ENCODE data around the gene SYF2.
A peak's percentile ranks its signal among the peaks of the same experiment; 100 is the strongest.
"Not testable (repeated sequence)": the region's sequence is repeated elsewhere in the genome, so short reads cannot be mapped to it uniquely, and the experiment has no call there.

SYF2 gene

GRCh38 chr1:25245809-25246599 lies 13.7 kb upstream of the SYF2 start:
- DNase-seq, result no peak

DNA sequence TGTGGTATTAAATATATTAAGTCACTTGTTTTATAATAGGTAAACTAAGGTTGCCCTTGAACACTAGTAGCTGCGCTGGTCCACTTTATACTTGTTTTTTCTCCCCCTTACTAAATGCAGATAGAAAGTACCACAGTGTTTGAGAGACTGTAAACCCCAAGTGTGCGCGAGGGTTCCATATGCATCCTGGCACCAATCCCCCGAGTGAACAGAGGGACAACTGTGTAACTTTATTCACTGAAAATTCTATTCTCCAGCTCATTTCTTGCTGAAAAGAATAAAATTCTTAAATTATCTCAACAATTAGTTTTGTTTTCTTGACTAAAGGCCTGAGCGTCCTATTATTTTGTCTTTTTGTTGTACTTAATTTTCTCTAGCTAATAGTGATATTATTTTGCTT lies 13.1 kb upstream of the SYF2 start:
- no peak for DNase-seq

- no peak for DNase-seq
These were observed 11.6 kb upstream of the SYF2 start for GRCh38 chr1:25243907-25244306.

- peak; percentile 96 for DNase-seq
These were observed 7.6 kb upstream of the SYF2 start for GRCh38 chr1:25239681-25240541.

DNA sequence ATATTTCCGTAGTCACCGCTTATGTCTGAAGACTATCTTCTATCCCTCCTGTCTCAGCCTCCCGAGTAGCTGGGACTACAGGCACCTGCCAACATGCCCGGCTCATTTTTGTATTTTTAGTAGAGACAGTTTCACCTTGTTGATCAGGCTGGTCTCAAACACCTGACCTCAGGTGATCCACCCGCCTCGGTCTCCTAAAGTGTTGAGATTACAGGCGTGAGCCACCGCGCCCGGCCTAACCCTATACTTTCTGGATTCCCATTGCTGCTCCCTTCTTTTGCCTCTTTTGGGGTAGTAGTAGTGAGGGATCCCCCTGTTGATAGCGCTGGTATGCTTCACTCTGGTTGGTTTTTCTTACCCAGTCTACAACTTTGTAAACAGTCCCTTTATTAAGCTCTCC lies 5.7 kb upstream of the SYF2 start:
- DNase-seq, result no peak

DNA sequence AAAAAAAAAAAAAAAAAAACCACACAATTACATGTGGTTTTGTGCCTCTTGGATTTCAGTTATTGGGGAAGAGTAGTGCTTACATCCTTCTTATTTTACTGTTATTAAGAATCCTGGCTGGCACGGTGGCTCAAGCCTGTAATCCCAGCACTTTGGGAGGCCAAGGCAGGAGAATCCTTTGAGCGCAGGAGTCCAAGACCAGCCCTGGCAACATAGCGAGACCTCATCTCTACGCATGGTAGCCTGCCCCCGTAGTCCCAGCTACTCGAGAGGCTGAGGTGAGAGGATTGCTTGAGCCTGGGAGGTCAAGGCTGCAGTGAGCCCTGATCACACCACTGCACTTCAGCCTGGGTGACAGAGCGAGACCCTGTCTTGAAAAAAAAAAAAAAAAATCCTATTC lies 4.0 kb upstream of the SYF2 start:
- not testable (repeated sequence) for DNase-seq

GRCh38 chr1:25235411-25235810 lies 3.1 kb upstream of the SYF2 start:
- DNase-seq, result not testable (repeated sequence)

GRCh38 chr1:25232866-25233784 lies 823 bp upstream of the SYF2 start:
- DNase-seq, result peak; percentile 49

DNA sequence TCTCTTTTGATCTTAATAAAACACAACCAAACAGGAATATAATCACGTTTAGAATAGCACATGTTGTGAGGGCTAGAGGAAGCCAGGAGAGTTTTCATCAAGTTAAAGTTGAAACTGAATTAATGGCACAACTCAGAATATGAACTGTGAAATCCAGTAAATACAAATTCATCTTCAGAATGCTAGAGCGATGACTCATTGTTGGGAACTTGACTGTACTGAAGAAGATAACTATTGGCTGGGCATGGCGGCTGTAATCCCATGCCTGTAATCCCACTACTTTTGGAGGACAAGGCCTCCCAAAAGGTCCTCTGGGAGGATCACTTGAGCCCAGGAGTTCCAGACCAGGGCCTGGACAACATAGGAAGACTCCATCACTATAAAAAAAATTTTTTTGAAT lies 8.8 kb downstream of the SYF2 start:
- no peak for DNase-seq

GRCh38 chr1:25222606-25223005 lies 9.7 kb downstream of the SYF2 start:
- no peak for DNase-seq

GRCh38 chr1:25220666-25221065 lies 11.6 kb downstream of the SYF2 start:
- no peak for DNase-seq

- DNase-seq, result no peak
These were observed 12.5 kb downstream of the SYF2 start for GRCh38 chr1:25219661-25220251.

GRCh38 chr1:25217598-25218232 lies 14.6 kb downstream of the SYF2 start:
- no peak for DNase-seq

- DNase-seq, result no peak
These were observed 15.3 kb downstream of the SYF2 start for GRCh38 chr1:25217015-25217414.

DNA sequence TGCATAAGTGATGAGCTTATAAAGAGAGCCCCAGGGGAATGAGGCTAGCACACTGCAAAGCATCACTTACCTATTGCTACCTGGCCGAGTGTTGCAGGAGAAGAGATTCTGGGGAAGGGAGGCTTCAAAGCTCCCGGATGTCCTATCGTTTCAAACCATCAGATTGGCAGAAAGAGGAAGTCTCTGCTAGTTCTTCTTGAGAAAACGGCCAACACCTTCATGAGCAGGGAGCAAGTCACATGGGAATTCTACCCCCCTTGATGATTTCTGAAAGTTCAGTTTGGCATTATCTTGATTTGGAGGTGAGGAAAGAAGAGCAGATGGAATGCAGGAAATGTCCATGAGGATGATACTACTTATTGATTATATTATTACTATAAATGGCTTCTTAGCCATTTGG lies 16.2 kb downstream of the SYF2 start:
- no peak for DNase-seq

GRCh38 chr1:25212725-25213124 lies 19.6 kb downstream of the SYF2 start:
- no peak for DNase-seq

- DNase-seq, result no peak
These were observed 21.6 kb downstream of the SYF2 start for GRCh38 chr1:25210728-25211127.

GRCh38 chr1:25209516-25209915 lies 22.8 kb downstream of the SYF2 start:
- DNase-seq, result no peak

GRCh38 chr1:25208561-25209222 lies 23.6 kb downstream of the SYF2 start:
- no peak for DNase-seq

- no peak for DNase-seq
These were observed 24.2 kb downstream of the SYF2 start for GRCh38 chr1:25208092-25208491.

DNA sequence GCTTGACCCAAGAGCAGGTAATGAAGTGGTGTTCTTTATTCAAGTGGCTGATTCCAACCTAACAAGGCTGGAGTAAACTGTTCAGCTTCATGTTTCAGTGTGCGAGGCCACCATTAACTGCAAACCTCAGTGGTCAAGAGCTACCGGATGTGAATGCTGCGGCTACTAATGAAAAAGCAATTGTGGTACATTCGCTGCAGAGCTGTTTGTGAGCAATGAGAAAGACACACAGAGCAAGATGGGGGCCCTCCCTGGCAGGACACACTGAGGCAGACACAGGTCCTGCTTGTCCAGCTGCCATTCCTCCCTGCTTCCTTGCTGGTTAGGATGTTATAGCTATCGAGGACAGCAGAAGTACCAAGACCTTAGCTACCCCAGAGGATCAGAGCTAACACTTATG lies 26.1 kb downstream of the SYF2 start:
- no peak for DNase-seq

- DNase-seq, result no peak
These were observed 26.5 kb downstream of the SYF2 start for GRCh38 chr1:25205786-25206185.
